Measurements from ENCODE around the gene TSPAN1.
A peak's percentile ranks its signal among the peaks of the same experiment; 100 is the strongest.

Gene TSPAN1

GRCh38 chr1:46172321-46172720 lies 2.6 kb upstream of the TSPAN1 start:
- no peak for TF ChIP-seq CEBPB (IDR thresholded peaks at IDR 0.05)
- no peak for TF ChIP-seq FOXM1 (IDR thresholded peaks at IDR 0.05; ENCODE audit: borderline replicate concordance, low read depth)
- no peak for TF ChIP-seq RAD21 (IDR thresholded peaks at IDR 0.05; ENCODE audit: low read depth)
- no peak for TF ChIP-seq YY1 (IDR thresholded peaks at IDR 0.05; ENCODE audit: low read depth)
- TF ChIP-seq NFIC (IDR thresholded peaks at IDR 0.05), result no peak
- TF ChIP-seq EP300 (IDR thresholded peaks at IDR 0.05; ENCODE audit: borderline replicate concordance), result no peak
- no peak for TF ChIP-seq USF1 (IDR thresholded peaks at IDR 0.05)
- no peak for TF ChIP-seq TAF1 (IDR thresholded peaks at IDR 0.05; ENCODE audit: low read depth)
- TF ChIP-seq REST (IDR thresholded peaks at IDR 0.05; ENCODE audit: low read depth), result no peak
- TF ChIP-seq EGR1 (IDR thresholded peaks at IDR 0.05), result no peak
- no peak for TF ChIP-seq TCF12 (IDR thresholded peaks at IDR 0.05; ENCODE audit: low read depth)
- TF ChIP-seq TEAD4 (IDR thresholded peaks at IDR 0.05), result no peak
- TF ChIP-seq CREB1 (IDR thresholded peaks at IDR 0.05; ENCODE audit: low read depth), result no peak
- TF ChIP-seq MAX (IDR thresholded peaks at IDR 0.05), result no peak

GRCh38 chr1:46173361-46173856 lies 1.5 kb upstream of the TSPAN1 start:
- TF ChIP-seq RAD21 (IDR thresholded peaks at IDR 0.05; ENCODE audit: low read depth) (0 out of 2 replicates have a peak, but pooled peaks have one; percentile 18), FOXM1 (IDR thresholded peaks at IDR 0.05; ENCODE audit: borderline replicate concordance, low read depth) (no peak)

- peak; percentile 33; the same call in 1 of the 2 replicates for TF ChIP-seq YY1 (IDR thresholded peaks at IDR 0.05; ENCODE audit: low read depth)
- no peak for TF ChIP-seq REST (IDR thresholded peaks at IDR 0.05; ENCODE audit: low read depth)
- TF ChIP-seq NFIC (IDR thresholded peaks at IDR 0.05), result no peak
- no peak for TF ChIP-seq EGR1 (IDR thresholded peaks at IDR 0.05)
- peak; percentile 84 for TF ChIP-seq MAX (IDR thresholded peaks at IDR 0.05)
- no peak for TF ChIP-seq CEBPB (IDR thresholded peaks at IDR 0.05)
- TF ChIP-seq ZBTB7A (IDR thresholded peaks at IDR 0.05; ENCODE audit: low read depth), result no peak
- peak; percentile 7; the same call in 1 of the 2 replicates for TF ChIP-seq RAD21 (IDR thresholded peaks at IDR 0.05; ENCODE audit: low read depth)
- no peak for TF ChIP-seq TCF12 (IDR thresholded peaks at IDR 0.05; ENCODE audit: low read depth)
- peak; percentile 40; the same call in 1 of the 2 replicates for TF ChIP-seq TEAD4 (IDR thresholded peaks at IDR 0.05)
- no peak for TF ChIP-seq TAF1 (IDR thresholded peaks at IDR 0.05; ENCODE audit: low read depth)
- no peak for TF ChIP-seq CREB1 (IDR thresholded peaks at IDR 0.05; ENCODE audit: low read depth)
- TF ChIP-seq USF1 (IDR thresholded peaks at IDR 0.05), result peak; percentile 68
Measured at GRCh38 chr1:46175243-46175642, 356 bp downstream of the TSPAN1 start.

- TF ChIP-seq USF1 (IDR thresholded peaks at IDR 0.05) (no peak), TCF12 (IDR thresholded peaks at IDR 0.05; ENCODE audit: low read depth) (no peak), TEAD4 (IDR thresholded peaks at IDR 0.05) (no peak), FOXM1 (IDR thresholded peaks at IDR 0.05; ENCODE audit: borderline replicate concordance, low read depth) (no peak), ZBTB7A (IDR thresholded peaks at IDR 0.05; ENCODE audit: low read depth) (no peak), NFIC (IDR thresholded peaks at IDR 0.05) (no peak), YY1 (IDR thresholded peaks at IDR 0.05; ENCODE audit: low read depth) (no peak), EP300 (IDR thresholded peaks at IDR 0.05; ENCODE audit: borderline replicate concordance) (no peak), CEBPB (IDR thresholded peaks at IDR 0.05) (no peak), RAD21 (IDR thresholded peaks at IDR 0.05; ENCODE audit: low read depth) (no peak), REST (IDR thresholded peaks at IDR 0.05; ENCODE audit: low read depth) (no peak), TAF1 (IDR thresholded peaks at IDR 0.05; ENCODE audit: low read depth) (no peak), EGR1 (IDR thresholded peaks at IDR 0.05) (no peak), CREB1 (IDR thresholded peaks at IDR 0.05; ENCODE audit: low read depth) (no peak), MAX (IDR thresholded peaks at IDR 0.05) (no peak)
Measured at GRCh38 chr1:46176211-46176865, 1.5 kb downstream of the TSPAN1 start, which contains the start of gene P3R3URF. Gene P3R3URF (minus strand): TSS chr1:46176488. CDS start chr1:46176471, 17 bp downstream.
